Activated CD8-positive, alpha-beta T cell treated with anti-CD3 and anti-CD28 coated beads for 36 hours (primary cell): ENCODE results near the gene ADAM33. TPM values are rescaled to one million over a fixed set of nuclear protein-coding genes. Genes with fewer than 3 reads are reported as not detected.

Experiments used
- ATAC-seq: fragments of 200-7000 bp; cut with Tn5 transposase; one replicate; pipeline ENCODE4 v1.10.0; 2021; ENCODE audit warnings: mild to moderate bottlenecking, moderate library complexity
- CTCF ChIA-PET: fragments of 350-600 bp; sonication (Branson Sonifier 250); formaldehyde crosslinking; loops from one replicate; lab custom pipeline; 2021; ENCODE audit warnings: antibody characterized with exemption; lab: Charles Lee
- POLR2A ChIA-PET: fragments of 350-600 bp; sonication (Branson Sonifier 250); formaldehyde crosslinking; loops from one replicate; lab custom pipeline; 2021; ENCODE audit warnings: antibody characterized with exemption; lab: Charles Lee
- DNase-seq: peaks from one replicate; pipeline ENCODE4 v3.0.0-alpha.2; 2020
- H3K27ac Mint-ChIP-seq: one replicate; pipeline ENCODE4 v1.8.0; 2021; ENCODE audit warnings: mild to moderate bottlenecking, mixed read lengths
- H3K27me3 Mint-ChIP-seq: one replicate; pipeline ENCODE4 v1.8.0; 2021; ENCODE audit warnings: mixed read lengths
- H3K36me3 Mint-ChIP-seq: one replicate; pipeline ENCODE4 v1.8.0; 2021; ENCODE audit warnings: low read depth, mixed read lengths
- H3K4me1 Mint-ChIP-seq: one replicate; pipeline ENCODE4 v1.8.0; 2021; ENCODE audit warnings: low read depth, mixed read lengths
- H3K4me3 Mint-ChIP-seq: one replicate; pipeline ENCODE4 v1.8.0; 2021; ENCODE audit warnings: mild to moderate bottlenecking, moderate library complexity, mixed read lengths
- H3K9me3 Mint-ChIP-seq: one replicate; pipeline ENCODE4 v1.8.0; 2021; ENCODE audit warnings: mixed read lengths
- intact Hi-C: fragments of 100-400 bp; cut with micrococcal nuclease; formaldehyde crosslinking; loops from one replicate; pipeline ENCODE4 v1.10.0; 2022
- total RNA-seq, 2 experiments: library from RNA; stranded (reverse); gene quantifications; one replicate each; pipeline ENCODE4 v1.2.3, GENCODE V29; 2021
- TF ChIP-seq, protein P1 (sequence below): fragments of 200-600 bp; IDR thresholded peaks from one replicate; pipeline ENCODE4 v1.8.0; 2022; ENCODE audit warnings: antibody characterized with exemption, mild to moderate bottlenecking

The ADAM33 gene
- total RNA-seq, 2 experiments from 2014 or later = not detected

DNA sequence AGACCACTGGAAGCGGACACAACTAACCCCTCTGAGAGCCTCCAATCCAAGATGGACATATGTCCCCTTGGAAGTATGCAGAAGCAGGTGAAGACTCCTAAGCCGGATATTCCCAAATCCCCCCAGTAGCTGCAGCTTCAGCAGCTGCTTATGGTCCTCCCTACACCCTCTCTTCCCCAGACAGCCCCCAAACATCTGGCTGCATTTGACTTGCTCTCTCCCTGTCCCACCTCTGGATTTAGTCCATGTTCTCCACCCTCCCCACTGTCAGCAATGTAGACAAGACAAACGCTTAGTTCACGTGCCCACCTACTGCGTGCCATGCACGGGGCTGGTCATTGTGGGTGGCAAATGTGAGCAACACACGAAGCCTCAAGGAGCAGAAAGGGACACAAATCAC is 4.6 kb upstream of the ADAM33 start:
- CTCF ChIA-PET = interaction anchor here (1.6 to 2.8 kb wide), 3 partner anchors 9 to 24 kb away, joined by 8 to 13 read pairs (median 11); no protein-coding TSS in a partner anchor
- POLR2A ChIA-PET = interaction anchor here (1.6 kb wide), 1 partner anchor 16 kb away, joined by 3 read pairs; no protein-coding TSS in a partner anchor
- intact Hi-C loops = no loop called here

DNA sequence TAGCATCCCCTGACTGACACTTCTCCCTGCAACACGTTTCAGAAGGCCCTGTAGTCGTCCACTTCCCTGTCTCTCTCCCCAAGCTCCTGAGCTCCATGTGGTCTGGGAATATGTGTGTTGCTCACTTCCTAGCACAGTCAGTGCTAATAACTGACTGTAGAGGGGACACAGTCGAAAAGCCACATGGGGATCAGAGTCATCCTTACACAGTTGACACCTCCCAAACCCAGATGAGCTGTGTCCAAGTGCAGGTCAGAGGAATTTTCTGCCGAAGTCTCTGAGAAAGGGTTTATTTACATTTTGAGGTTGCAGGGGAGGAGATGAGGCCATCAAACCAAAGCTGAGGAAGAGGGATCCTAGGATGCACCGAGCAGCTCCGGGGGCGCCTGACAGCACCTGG is 3.5 kb upstream of the ADAM33 start:
- H3K9me3 Mint-ChIP-seq = no peaks in the 10 kb centered on the region
- CTCF ChIA-PET = interaction anchor here (1.0 to 2.1 kb wide), 4 partner anchors 9 to 26 kb away, joined by 3 to 11 read pairs (median 5); no protein-coding TSS in a partner anchor
- no peak for DNase-seq
- no peak for ATAC-seq
- intact Hi-C loops = no loop called here
- no peak overlapping the region for H3K27ac Mint-ChIP-seq
- H3K4me3 Mint-ChIP-seq = no peak overlapping the region
- H3K4me1 Mint-ChIP-seq = no peaks in the 10 kb centered on the region
- POLR2A ChIA-PET = no interaction called here
- TF ChIP-seq, protein P1, sequence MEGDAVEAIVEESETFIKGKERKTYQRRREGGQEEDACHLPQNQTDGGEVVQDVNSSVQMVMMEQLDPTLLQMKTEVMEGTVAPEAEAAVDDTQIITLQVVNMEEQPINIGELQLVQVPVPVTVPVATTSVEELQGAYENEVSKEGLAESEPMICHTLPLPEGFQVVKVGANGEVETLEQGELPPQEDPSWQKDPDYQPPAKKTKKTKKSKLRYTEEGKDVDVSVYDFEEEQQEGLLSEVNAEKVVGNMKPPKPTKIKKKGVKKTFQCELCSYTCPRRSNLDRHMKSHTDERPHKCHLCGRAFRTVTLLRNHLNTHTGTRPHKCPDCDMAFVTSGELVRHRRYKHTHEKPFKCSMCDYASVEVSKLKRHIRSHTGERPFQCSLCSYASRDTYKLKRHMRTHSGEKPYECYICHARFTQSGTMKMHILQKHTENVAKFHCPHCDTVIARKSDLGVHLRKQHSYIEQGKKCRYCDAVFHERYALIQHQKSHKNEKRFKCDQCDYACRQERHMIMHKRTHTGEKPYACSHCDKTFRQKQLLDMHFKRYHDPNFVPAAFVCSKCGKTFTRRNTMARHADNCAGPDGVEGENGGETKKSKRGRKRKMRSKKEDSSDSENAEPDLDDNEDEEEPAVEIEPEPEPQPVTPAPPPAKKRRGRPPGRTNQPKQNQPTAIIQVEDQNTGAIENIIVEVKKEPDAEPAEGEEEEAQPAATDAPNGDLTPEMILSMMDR = no peak
- no peaks in the 10 kb centered on the region for H3K36me3 Mint-ChIP-seq
- H3K27me3 Mint-ChIP-seq = peaks cover 25% of the 10 kb centered on the region

More for the DNA sequence above, 4.6 kb upstream of the ADAM33 start:
- Mint-ChIP-seq H3K36me3 (no peaks in the 10 kb centered on the region), H3K27me3 (peaks cover 17% of the 10 kb centered on the region), H3K4me1 (no peaks in the 10 kb centered on the region), H3K27ac (no peak overlapping the region), H3K9me3 (no peaks in the 10 kb centered on the region), H3K4me3 (no peak overlapping the region)
- DNase-seq (no peak), ATAC-seq (no peak)
- TF ChIP-seq, protein P1 = no peak

DNA sequence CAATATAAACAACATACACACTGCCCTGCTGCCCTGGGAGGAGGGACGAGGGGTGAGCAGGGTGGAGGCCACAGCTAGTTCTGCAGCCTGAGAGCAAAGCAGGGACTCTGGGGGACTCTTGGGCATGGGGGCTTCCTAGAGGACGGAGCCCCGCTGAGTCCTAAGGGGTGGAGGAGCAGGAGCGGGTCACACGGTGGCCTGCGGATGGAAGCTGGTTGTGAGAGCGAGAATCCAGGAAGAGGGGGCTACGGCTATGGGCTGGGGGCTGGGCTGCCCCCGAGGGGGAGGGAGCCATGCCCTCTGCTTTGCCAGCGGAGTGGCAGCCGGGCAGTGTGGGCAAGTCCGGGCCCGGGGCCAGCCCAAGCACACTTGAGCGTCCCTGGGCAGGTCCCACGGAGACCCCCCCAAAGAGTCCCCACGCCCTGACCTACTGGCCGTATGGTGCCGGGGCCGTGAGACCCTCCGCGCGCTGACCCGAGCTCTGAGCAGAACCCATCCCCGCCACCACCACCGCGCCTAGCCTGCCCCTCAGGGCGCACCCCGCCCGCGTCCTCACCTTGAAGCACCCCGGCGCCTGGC is 369 bp downstream of the ADAM33 start:
- DNase-seq = no peak
- peaks cover 37% of the 10 kb centered on the region for H3K27me3 Mint-ChIP-seq
- H3K4me3 Mint-ChIP-seq = no peak overlapping the region
- CTCF ChIA-PET = interaction anchor here (0.9 kb wide), 1 partner anchor 118 kb away, joined by 3 read pairs; no protein-coding TSS in a partner anchor
- H3K36me3 Mint-ChIP-seq = no peaks in the 10 kb centered on the region
- no peaks in the 10 kb centered on the region for H3K9me3 Mint-ChIP-seq
- POLR2A ChIA-PET = no interaction called here
- H3K4me1 Mint-ChIP-seq = no peaks in the 10 kb centered on the region
- ATAC-seq = no peak
- H3K27ac Mint-ChIP-seq = no peak overlapping the region
- intact Hi-C loops = no loop called here
- TF ChIP-seq, protein P1 = no peak

DNA sequence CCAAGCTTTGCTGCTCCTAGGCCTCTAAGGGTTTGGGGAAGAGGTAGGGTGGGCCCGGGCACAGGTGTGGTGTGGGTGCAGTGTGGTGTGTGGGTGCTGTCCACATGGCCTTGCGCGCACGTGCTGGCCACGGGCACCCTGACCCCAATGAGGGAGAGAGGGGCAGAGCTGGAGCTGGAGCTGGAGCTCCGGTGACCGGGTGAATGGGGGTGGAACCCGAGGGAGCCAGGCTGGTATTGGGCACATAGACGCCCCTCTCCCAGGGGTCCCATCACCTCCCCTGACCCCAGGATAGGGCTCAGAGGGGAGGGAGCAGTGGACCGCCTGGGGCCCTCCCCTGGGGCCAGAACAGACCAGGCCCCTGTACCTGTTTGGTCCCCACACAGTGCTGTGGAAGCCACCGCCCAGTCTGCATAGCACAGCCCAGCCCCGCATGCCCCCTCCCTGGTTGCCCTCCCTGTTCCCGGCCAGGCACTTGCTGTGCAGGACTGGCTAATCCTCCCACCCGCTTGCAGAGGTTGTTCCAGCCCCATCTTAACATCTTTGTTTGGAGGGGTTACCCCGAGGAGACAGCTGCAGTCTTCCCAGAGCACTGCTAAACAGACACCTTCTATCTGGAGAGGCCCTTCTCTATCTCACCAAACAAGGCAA is 984 bp downstream of the ADAM33 start:
- ChIA-PET POLR2A (no interaction called here), CTCF (interaction anchor here (0.9 to 5.2 kb wide), 2 partner anchors 28 to 117 kb away, joined by 3 to 79 read pairs; no protein-coding TSS in a partner anchor)
- no peaks in the 10 kb centered on the region for H3K36me3 Mint-ChIP-seq
- no peak overlapping the region for H3K27ac Mint-ChIP-seq
- intact Hi-C loops = no loop called here
- H3K27me3 Mint-ChIP-seq = peaks cover 39% of the 10 kb centered on the region
- ATAC-seq (no peak), DNase-seq (no peak)
- TF ChIP-seq, protein P1 = no peak
- no peaks in the 10 kb centered on the region for H3K9me3 Mint-ChIP-seq
- no peak overlapping the region for H3K4me3 Mint-ChIP-seq
- H3K4me1 Mint-ChIP-seq = no peaks in the 10 kb centered on the region
